GM19328 (cell line): ENCODE data around the gene TAX1BP3.
A peak's percentile ranks its signal among the peaks of the same experiment; 100 is the strongest.

Experiments
- ATAC-seq: cut with Tn5 transposase; IDR thresholded peaks from one replicate; pipeline ENCODE4 v1.9.1; 2021; ENCODE audit warnings: mild to moderate bottlenecking, moderate library complexity; ENCODE audit not compliant: unreplicated experiment

Gene TAX1BP3

DNA sequence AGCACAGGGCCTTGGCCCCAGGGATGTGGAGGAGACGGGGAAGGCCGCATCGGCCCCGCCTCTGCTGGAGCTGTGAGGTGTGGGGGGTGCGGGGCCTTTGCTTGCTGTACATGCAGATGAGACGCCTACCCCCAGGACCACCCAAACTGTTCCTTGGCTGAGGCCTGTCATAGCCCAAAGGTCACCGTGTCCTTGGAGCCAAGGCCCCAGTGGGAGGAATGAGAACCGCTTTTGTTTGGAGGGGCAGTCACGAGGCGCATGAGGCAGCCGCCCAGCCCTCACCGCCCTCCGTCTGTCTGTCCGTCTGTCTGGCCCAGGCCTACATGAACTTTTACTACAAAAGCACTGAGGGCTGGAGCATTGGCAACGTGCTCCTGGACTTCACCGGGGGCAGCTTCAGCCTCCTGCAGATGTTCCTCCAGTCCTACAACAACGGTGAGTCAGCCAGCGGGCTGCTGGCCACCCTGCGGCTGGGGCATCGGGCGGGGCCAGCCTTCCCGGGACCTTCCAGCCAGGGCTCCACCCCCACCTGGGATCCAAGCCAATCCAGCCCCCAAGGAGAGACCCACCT, 8.8 kb downstream of the TAX1BP3 start:
- ATAC-seq, result no peak

DNA sequence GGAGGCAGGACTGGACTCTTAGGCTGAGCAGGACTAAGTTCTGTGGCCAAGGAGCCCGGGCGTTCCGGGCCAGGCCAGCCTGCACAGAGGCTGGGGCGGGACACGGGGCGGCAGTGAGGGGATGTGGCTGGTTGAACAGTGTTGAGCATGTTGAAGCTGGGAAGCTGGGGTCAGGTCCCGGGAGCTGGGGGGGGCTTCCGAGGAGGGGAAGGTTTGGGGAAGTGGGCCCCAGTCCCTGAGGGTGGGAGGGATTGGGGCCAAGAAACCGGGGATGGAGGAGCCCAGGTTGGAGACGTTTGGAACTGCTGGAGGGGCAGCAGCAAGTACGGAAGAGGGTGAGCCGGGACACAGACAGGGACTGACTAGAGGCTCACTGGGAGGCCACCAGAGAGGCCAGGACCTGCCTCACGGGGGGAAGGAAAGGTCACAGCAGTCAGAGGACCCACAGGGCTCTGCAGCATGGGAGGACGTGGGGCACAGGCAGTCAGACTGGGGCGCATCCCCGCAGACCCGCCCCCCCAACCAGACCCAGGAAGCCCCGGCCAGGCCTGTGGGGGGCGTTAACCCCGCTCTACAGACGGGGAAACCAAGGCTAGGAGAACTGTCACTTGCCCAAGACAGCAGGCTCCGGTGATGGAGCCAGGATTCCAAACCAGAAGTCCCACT, 9.5 kb downstream of the TAX1BP3 start:
- ATAC-seq, result no peak

DNA sequence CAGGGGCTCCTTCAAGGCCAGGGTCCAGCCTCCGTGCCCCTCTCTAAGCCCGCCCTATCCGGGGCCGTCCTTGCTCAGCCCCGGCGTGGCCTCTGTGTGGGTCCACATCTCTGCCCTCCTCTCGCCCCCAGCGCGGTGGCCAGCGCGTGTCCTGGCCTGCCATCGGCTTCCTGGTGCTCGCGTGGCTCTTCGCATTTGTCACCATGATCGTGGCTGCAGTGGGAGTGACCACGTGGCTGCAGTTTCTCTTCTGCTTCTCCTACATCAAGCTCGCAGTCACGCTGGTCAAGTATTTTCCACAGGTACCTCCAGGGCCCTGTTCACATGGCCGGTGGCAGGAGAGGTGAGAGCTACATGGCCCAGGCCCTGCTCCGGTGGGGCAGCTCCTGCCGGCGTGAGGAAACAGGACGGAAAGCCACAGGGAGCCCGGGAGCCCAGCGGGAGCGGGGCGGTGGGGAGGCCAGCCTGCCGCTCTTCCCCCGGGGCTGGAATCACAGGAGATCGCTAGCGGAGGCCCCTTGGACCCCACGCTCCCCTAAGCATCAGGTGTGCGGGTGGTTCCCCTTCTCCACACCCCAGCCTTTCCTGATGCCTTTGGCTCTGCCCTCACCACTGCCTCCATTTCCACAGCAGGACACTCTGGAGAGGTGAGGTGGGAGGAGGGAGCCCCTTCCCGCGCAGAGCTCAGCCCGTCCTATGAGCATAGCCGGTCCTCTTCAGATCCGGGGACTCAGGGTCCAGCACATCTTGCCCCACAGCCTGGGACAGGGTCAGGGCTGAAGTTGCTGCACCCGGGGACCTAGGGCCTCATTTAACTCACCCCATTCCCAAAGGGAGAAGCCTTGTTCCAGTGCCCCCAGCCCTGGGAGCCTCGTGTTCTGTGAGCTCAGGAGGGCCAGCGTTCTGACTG, 10.2 kb downstream of the TAX1BP3 start:
- no peak for ATAC-seq

DNA sequence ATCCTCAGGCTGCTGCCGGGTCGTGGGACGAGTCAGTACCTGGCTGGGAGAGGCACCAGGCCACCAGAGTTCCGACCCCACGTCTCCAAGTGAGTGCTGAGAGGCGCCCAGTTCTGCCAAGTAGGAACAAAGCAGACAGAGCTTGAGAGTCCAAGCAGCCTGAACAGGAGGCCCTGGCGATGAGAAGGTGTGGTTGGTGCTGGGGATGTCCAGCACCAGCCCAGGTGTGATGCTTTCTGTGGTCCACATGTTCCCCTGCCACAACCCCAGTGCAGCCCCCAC, 10.8 kb downstream of the TAX1BP3 start:
- no peak for ATAC-seq

DNA sequence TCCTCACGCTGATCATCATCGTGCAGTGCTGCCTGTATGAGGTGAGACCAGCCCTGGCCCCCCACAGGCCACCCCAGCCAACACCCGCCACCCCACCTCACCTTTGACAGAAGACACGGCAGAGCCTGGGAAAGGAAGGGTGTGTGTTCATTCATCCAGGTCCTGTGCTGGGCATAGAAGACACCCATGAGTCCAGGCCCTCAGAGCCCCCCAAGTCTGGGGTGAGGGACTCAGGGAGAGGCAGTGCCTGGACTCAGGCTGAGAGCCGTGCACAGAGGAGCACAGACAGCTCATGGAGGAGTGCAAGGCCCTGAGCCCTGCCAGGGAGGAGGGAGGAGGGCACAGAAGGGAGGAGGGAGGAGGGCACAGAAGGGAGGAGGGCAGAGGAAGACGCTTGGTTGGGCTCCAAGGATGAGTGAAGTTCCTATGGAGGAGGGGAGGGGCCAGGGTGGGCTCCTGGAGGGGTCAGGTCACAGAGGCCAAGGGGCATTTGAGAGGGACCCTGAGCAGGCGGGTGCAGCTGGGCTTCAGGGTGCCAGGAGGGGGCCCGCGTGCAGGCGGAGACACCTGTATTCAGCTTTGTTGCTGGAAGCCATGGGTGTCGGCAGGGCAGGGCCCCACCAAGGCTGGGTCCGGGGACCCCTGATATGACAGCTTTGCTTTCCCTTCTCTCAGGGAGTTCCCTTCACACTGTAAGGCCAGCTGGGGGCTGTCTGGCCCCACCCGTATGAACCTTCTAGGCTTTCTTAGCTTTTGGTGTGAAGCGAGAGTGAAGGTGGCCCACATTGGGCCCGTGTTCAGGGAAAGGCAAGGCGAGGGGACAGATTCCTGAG, 11.4 kb downstream of the TAX1BP3 start:
- ATAC-seq, result no peak

DNA sequence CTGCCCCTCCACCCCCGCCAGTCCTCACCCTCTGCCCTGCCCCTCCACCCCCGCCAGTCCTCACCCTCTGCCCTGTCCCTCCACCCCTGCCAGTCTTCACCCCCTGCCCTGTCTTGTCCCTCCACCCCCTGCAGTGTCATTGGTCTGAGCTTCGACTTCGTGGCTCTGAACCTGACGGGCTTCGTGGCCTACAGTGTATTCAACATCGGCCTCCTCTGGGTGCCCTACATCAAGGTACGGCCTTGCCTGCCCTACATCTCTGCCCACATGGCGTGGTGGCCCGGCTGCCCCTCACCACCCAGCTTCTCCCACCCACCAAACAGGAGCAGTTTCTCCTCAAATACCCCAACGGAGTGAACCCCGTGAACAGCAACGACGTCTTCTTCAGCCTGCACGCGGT, 12.0 kb downstream of the TAX1BP3 start:
- ATAC-seq, result no peak

DNA sequence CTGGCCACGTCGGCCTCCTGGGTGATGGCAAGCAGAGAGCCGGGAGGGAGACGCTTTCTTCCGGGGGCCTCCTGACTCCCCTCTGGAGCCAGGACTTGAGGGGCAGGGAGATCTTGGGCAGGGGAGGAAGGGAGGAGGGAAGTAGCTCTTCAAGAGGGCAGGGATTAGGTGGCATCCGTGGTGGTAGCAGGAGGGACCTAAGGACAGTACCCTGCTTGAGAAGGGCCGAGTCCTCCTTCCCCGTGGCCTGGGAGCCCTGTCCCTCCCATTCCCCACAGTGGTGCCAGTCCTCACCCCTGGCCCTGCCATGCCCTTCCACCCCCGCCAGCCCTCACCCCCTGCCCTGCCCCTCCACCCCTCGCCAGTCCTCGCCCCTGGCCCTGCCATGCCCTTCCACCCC, 12.6 kb downstream of the TAX1BP3 start:
- ATAC-seq, result no peak

DNA sequence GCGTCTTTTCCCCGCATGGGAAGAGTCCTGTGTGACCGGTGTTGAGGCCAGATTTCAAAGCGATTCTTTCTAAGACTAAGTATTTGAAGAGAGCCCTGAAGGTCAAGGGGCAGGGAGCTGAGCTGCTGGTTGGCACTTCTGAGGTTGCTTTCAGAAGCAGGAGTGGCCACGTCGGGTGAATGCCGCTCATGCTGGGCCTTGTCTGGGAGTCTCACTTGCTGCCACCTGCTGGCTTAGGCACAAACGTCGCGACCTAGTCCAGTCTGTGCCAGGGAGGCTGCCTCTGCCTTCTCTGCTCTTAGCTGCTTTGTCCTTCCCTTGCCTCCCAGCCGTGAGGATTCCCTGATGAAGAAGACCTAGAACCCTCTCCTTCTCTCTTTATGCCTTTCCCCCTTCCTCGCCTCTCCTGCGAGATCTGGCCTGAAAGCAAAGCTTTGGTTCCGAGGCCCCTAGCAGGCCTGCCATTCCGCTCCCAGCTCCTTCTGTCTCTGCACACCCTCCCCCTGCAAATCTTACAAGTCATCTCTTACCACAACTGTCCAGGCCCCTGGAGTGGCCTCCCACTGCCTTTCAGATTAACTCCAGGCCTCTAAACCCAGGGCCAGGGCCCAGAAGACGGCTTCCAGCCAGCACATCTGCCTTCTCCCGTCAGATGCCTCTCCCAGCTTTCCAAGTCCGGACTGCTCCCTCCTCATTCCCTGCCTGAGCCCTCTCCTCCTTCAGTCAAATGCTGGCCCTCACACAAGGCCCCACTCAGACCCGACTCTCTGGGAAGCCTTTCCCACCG, 20.4 kb downstream of the TAX1BP3 start:
- ATAC-seq, result no peak

DNA sequence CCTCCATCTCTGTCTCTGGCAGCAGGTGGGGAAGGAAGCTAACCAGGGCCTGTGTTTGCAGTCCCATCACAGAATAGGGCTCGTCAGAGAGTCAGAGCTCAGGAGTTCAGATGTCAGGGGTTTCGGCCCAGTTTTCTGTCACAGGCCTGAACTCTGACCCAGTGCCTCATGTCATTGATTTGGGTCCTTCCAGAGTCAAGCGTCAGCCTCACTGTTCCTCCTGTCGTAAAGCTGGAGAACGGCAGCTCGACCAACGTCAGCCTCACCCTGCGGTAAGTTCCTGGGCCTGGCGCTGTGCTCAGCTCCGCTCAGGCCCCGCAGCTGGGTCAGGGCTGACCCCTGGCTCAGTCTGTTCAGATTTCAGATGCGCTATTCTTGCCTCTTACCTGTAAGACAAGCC, 21.1 kb downstream of the TAX1BP3 start:
- ATAC-seq, result no peak

DNA sequence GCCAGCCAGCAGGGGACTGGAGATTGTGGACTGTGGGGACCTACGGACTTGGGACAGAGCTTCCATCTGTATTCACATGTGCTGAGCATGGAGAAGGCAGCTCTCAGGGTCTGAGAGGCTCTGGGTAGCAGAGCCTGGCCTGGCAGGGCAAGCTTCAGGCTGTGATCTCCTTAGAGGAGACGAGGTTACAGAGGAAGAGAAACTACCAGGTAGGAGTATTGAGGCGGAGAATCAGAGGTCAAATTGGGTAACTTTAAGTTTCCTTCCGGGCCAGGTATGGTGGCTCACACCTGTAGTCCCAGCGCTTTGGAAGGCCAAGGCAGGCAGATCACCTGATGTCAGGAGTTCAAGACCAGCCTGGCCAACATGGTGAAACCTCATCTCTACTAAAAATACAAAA, 23.1 kb downstream of the TAX1BP3 start:
- no peak for ATAC-seq

DNA sequence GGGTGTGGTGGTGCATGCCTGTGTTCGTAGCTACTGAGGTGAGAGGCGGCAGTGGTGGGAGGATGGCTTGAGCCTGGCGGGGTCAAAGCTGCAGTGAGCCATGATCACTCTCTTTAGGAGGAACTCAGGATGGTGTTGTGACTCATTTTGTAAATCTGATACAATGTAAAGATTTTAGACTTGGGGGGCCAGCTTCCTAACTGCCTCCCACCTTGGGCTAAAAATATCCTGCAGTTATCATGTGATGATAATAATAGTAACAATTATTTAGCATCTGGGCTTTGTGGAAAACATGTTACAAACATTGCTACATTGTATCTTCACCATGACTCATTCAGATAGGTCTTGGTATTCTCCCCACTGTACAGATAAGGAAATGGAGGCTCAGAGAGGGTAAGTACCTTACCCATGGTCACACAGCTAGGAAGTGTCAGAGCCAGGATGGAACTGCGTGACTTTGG, 24.5 kb downstream of the TAX1BP3 start:
- ATAC-seq, result no peak

DNA sequence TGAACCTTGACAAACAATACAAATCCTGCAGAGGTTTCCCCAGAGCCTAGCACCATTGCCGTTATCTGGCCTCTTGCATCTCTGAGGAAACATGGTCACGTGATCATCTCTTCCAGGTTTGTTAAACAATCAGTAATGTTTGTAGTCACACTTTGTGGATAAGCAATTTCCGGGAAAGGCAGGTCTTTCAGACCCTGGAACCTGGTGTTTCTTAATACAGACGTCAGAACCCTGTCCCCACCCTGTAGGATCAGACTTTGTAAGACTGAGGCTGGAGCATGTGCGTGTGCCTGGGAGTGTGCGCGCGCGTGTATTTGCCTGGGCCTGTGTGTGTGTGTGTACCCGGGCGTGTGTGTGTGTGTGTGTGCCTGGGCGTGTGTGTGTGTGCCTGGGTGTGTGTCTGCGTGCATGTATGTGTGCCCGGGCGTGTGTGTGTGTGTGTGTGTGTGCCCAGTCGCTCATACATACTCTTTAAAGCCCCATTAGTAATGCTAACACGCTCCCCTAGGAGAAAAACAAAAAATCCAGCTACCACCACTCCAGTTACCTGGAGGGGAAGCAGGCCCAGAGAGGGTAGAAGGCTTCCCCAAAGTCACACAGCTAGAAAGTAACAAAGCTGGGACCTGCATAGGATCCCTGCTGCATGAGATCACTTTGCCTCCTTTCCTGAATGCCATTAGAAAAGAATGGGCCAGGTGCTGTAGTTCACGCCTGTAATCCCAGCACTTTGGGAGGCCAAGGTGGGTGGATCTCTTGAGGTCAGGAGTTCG, 26.5 kb downstream of the TAX1BP3 start:
- no peak for ATAC-seq

DNA sequence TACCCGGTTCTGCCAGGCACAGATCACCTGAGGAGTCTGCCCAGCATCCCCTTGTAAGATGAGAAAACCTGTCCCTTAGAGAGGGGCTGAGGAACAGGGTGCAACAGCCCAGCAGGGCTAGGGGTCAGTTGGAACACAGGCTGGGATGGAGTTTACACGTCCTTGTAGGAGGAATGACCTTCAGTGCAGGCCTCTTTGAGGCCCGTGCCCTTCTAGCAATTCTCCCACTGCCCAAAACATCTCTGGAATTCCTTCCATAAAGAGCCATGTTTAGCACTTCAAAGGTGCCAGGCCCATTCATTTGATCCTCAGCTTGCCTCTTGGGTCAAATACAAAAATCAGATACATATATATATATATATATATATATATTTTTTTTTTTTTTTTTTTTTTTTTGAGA, 27.4 kb downstream of the TAX1BP3 start:
- ATAC-seq, result no peak

DNA sequence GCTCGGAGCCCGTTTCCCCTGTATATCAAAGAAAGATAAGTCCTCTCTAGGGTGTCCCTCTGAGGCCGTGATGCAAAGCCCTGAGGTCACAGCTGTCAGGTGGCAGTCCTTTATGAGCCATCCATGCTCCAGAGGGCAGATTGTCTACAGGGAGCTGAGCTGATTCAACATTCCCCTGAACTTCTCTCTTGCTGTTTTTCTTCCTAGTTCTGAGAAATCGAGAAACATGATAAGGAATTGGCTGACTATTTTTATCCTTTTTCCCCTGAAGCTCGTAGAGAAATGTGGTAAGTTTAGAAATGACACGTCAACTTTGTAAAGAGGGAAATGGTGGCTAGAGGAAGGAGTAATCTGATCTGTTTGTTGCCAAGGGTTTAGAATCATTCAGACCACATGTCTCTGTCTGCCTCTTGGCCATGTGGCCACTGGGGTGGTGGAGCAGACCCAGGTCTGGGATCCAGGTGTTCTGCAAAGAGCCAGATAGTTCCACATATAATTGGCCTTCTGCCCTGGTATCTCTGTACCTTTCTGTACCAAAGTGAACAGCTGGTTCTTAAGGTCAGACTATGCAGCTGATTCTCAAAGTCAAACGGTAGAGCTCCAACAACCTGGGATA, 28.3 kb downstream of the TAX1BP3 start:
- no peak for ATAC-seq

DNA sequence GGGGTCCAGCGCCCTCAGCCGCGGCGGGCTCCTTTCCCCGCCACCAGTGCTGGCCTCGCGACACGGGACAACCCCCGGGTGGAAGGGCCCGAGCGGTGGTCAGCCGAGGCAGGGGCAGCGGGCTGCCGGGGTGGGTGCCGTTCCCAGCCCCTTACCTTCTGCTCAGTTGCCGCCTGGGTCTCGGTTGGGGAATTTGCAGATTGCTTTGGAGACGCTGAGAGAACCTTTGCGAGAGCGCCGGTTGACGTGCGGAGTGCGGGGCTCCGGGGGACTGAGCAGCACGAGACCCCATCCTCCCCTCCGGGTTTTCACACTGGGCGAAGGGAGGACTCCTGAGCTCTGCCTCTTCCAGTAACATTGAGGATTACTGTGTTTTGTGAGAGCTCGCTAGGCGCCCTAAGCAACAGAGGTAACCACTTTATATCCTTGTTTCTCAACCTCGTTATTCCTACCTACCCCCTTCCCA, 31.4 kb downstream of the TAX1BP3 start:
- no peak for ATAC-seq

DNA sequence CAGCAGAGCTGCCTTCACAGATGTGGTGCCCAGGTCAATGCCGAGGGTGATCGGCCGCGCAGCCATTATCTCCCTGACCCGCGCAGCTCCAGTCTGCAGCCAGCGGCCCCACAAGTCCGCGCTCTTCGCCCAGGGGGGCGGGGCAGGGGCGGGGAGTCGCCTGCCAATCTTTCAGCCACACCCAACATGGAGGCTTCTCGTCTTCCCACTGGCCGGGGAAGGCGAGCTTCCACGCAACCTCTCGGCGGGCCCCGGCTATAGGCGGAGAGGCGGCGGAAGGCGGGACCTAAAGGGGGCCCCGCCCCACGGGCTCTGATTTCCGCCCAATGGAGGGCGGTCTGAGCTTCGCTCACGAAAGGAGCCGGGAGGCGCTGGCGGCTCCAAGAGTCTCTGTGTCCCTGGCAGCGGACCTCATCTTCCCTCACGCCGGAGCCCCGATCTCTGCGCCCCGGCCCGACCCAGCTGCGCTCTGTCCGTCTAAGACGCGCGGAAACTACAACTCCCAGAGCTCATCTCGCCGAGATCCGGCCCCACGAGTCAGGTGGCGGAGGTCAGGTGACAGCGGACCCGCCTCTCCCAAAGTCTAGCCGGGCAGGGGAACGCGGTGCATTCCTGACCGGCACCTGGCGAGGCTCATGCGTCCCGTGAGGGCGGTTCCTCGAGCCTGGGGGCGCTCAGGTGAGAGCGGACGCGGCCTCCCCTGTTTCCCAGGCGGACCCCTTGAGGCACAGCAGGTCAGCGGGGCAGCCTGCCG, 32.0 kb downstream of the TAX1BP3 start, which contains the start of the genes CTNS and SHPK:
Gene CTNS (plus strand): TSS at position 607 of the 754 bp plus-strand sequence. CDS start 3,447 bp downstream, outside the sequence.
Gene SHPK (minus strand): TSS at position 97 of the 754 bp plus-strand sequence. CDS start 31 bp downstream, at position 66.
- ATAC-seq, result peak; percentile 95

DNA sequence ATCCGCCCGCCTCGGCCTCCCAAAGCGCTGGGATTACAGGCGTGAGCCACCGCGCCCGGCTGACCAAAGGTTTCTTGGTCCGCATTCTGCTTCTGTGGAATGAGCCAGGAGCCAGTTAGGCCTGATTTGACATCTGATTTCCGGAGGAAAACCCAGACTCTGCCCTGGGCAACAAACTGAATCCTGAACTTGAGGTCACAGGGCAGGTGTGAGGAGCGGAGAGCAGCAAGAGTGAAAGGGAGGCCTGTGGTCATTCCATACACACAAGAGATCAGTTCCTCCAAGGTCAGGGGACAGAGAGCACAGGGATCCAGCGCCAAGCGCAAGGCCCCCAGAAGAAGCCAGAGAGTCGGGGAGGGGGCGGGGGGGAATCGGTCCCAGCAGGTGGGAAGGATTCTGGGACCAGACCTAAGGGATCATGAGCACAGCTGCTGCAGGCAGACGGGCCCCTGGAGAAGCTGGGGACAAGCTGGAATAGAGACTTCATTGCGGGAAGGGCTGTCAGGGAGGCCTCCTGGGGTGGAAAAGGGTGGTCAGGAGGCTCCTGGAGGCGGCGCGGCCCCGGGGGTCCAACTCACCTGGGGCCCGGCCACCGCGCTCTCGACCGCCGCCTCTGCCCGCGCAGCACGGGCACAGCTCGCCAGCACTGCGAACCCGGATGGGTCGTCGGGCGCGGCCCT, 32.8 kb downstream of the TAX1BP3 start:
- no peak for ATAC-seq

DNA sequence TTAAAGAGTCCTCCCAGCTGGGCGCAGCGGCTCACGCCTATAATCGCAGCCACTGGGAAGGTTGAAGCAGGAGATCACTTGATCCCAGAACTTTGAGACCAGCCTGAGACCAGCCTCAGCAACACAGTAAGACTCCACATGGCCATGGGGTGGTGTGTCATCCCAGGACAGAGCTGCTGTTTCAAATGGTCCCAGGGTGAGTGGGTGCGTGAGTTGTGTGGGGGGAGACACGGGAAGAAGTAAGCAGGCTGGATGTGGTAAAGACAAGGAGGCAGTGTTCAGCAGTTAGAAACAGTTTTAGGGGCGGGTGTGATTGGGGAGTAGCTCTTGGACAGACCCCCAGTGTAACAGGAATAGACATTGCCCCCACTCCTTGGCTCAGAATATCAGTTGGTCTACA, 36.1 kb downstream of the TAX1BP3 start:
- no peak for ATAC-seq
